Measurements from ENCODE around the gene CYTH1.
A peak's percentile ranks its signal among the peaks of the same experiment; 100 is the strongest.

The CYTH1 gene

DNA sequence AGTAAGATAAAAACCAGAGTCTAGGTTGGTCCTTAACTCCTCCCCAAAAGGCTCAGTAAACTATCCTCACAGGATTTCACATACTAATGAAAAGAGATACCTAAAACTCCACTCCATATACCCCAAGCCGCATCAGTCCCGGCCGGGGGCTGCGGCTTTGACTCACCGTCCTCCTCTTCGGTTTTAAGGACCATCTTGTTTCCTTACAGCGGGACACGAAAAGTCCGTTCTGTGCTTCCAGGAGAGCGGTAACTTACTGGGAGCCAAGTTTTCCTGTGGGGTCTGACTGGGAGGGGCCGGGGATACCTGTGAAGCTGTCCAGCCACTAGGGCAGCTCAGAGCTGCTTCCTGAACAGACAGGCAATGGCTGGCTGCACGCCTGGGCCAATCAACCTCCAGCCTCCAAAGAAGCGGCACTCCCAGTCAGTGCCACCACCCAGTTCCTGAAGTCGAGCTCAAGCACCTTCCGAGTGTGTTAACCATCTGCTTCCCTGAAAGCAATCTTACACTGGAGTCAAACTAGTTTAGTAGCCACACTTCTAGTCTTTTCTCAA lies 45.5 kb downstream of the CYTH1 start:
- H3K27ac ChIP-seq = peak overlapping the region; percentile 36

DNA sequence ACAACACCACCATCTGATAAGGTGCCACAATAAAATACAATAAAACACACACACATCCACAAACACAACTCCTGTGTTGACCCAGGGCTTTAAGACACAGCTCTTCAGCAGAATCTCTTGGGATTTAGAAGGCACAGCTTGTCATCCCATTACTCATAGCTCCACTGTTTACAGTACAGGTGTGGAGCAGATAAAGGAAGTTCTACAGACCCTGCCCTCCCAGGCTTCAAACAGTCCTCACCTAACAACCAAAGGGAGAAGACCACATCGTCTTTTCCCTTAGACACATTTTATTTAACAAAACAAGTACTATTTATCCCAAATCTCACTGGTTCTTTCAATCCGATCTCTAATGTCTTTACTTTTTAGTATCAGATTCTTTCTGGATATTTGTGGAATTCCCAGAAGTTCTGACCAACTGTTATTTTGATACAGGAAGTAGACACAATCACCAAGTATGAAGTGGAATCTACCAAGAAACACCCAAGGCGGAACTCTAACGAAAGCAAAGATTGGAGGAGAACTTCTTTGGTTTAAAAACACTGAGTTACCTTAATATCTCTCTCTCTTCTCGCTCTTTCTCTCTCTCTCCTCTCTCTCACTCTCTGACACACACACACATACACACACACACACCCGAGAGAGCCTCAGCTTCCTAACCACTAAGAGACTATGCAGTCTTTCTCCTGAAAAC lies 46.1 kb downstream of the CYTH1 start:
- Histone ChIP-seq H3K9ac (peak overlapping the region; percentile 5; the same call in 1 of the 2 replicates), H3K4me1 (ENCODE audit: low read depth, poor library complexity, severe bottlenecking) (peaks cover 78% of the 10 kb centered on the region), H4K20me1 (ENCODE audit: insufficient read depth) (no peaks in the 10 kb centered on the region), H3K79me2 (ENCODE audit: insufficient read depth, low read depth) (peaks cover 100% of the 10 kb centered on the region), H3K4me2 (peak overlapping the region; percentile 67), H3K4me3 (IDR thresholded peaks at IDR 0.05; ENCODE audit: insufficient read depth, low read depth, low read length) (no peak overlapping the region), H3K27me3 (ENCODE audit: insufficient read depth, low read depth) (no peaks in the 10 kb centered on the region), H3K36me3 (ENCODE audit: insufficient read depth) (no peaks in the 10 kb centered on the region), H3K27ac (peak overlapping the region; percentile 36), H2AFZ (ENCODE audit: low read depth) (no peak overlapping the region)
- TF ChIP-seq, protein P1, sequence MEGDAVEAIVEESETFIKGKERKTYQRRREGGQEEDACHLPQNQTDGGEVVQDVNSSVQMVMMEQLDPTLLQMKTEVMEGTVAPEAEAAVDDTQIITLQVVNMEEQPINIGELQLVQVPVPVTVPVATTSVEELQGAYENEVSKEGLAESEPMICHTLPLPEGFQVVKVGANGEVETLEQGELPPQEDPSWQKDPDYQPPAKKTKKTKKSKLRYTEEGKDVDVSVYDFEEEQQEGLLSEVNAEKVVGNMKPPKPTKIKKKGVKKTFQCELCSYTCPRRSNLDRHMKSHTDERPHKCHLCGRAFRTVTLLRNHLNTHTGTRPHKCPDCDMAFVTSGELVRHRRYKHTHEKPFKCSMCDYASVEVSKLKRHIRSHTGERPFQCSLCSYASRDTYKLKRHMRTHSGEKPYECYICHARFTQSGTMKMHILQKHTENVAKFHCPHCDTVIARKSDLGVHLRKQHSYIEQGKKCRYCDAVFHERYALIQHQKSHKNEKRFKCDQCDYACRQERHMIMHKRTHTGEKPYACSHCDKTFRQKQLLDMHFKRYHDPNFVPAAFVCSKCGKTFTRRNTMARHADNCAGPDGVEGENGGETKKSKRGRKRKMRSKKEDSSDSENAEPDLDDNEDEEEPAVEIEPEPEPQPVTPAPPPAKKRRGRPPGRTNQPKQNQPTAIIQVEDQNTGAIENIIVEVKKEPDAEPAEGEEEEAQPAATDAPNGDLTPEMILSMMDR (conservative IDR thresholded peaks at IDR 0.05; ENCODE audit: low read depth, low read length) = no peak

More for the DNA sequence above, 45.5 kb downstream of the CYTH1 start:
- peak overlapping the region; percentile 5; the same call in 1 of the 2 replicates for H3K9ac ChIP-seq
- no peaks in the 10 kb centered on the region for H3K36me3 ChIP-seq (ENCODE audit: insufficient read depth)
- peaks cover 100% of the 10 kb centered on the region for H3K79me2 ChIP-seq (ENCODE audit: insufficient read depth, low read depth)
- peaks cover 84% of the 10 kb centered on the region for H3K4me1 ChIP-seq (ENCODE audit: low read depth, poor library complexity, severe bottlenecking)
- no peaks in the 10 kb centered on the region for H4K20me1 ChIP-seq (ENCODE audit: insufficient read depth)
- H3K4me2 ChIP-seq = peak overlapping the region; percentile 67
- no peak overlapping the region for H2AFZ ChIP-seq (ENCODE audit: low read depth)
- H3K4me3 ChIP-seq (IDR thresholded peaks at IDR 0.05; ENCODE audit: insufficient read depth, low read depth, low read length) = no peak overlapping the region
- TF ChIP-seq, protein P1 (conservative IDR thresholded peaks at IDR 0.05; ENCODE audit: low read depth, low read length) = no peak
- no peaks in the 10 kb centered on the region for H3K27me3 ChIP-seq (ENCODE audit: insufficient read depth, low read depth)

DNA sequence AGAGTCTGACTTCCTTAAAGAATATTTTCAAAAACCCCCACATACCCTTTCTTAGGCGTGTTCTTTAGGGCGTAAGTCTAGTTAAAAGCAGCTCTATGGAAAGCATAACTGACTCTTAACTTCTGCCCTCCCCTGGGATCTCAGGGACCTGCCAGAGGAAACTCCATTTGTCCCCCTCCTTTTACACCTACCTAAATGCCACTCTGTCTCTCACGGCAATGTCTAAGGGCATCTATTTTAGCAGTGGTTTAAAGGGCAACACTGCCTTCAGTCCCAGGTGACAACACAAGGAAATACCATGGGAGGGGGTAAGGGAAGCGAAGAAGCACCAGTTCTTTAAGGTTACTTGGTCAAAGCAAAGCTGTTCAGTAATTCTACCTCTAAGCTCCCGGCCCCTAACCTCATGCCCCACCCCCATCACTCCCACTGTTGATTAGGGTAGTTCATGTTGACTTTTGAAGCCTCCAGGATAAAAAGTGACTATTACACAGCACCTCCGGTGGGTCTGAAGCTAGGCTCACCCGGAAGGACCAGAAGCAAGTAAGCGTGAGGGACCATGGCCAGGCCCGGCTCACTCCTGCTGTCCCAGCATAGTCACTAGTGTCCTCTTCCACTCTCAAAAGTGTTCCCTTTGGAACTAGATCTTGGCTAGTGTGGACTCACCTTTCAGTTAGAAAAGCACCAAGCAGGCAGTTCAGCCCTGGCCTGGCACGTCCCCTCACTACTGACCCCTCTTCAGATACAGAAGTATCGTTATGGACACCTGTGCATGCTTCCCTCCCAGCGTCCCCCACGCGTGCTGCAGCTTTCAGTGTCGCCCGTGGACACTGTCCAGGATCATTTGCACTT lies 47.1 kb downstream of the CYTH1 start:
- Histone ChIP-seq H3K9ac (no peak overlapping the region), H3K4me2 (no peak overlapping the region; the same call in 1 of the 2 replicates)

DNA sequence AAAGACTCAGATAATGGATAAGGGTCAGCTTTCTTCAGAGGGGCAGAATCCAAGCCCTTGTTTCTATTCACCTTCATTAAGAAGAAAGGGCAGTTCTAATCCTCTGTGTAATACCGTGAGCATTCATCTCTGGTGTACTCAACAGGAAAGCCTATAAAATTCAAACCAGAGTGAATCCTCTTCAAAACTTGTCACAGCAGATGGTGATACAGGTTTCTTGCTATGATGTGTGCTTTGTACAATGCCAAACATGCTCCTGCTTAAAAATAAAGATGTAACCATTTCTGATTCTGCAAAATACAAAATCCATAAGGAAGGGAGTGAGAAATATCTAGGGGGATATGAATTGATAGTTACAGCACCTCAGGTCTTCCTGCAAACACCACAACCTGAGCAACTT lies 49.7 kb downstream of the CYTH1 start:
- TF ChIP-seq, protein P1 (conservative IDR thresholded peaks at IDR 0.05; ENCODE audit: low read depth, low read length) = no peak
- H3K4me3 ChIP-seq (IDR thresholded peaks at IDR 0.05; ENCODE audit: insufficient read depth, low read depth, low read length) = no peak overlapping the region
- no peaks in the 10 kb centered on the region for H3K27me3 ChIP-seq (ENCODE audit: insufficient read depth, low read depth)
- no peak overlapping the region for H3K4me2 ChIP-seq
- H3K79me2 ChIP-seq (ENCODE audit: insufficient read depth, low read depth) = peaks cover 100% of the 10 kb centered on the region
- no peak overlapping the region for H3K9ac ChIP-seq
- H3K4me1 ChIP-seq (ENCODE audit: low read depth, poor library complexity, severe bottlenecking) = peaks cover 78% of the 10 kb centered on the region
- H3K27ac ChIP-seq = no peak overlapping the region
- no peak overlapping the region for H2AFZ ChIP-seq (ENCODE audit: low read depth)
- no peaks in the 10 kb centered on the region for H3K36me3 ChIP-seq (ENCODE audit: insufficient read depth)
- H4K20me1 ChIP-seq (ENCODE audit: insufficient read depth) = 0 out of 2 replicates have a peak, but pooled peaks cover 7% of the 10 kb centered on the region

More for the DNA sequence above, 47.1 kb downstream of the CYTH1 start:
- no peaks in the 10 kb centered on the region for H4K20me1 ChIP-seq (ENCODE audit: insufficient read depth)
- H3K36me3 ChIP-seq (ENCODE audit: insufficient read depth) = no peaks in the 10 kb centered on the region
- H3K27ac ChIP-seq = no peak overlapping the region
- H2AFZ ChIP-seq (ENCODE audit: low read depth) = no peak overlapping the region
- no peak overlapping the region for H3K4me3 ChIP-seq (IDR thresholded peaks at IDR 0.05; ENCODE audit: insufficient read depth, low read depth, low read length)
- no peaks in the 10 kb centered on the region for H3K27me3 ChIP-seq (ENCODE audit: insufficient read depth, low read depth)
- peaks cover 78% of the 10 kb centered on the region for H3K4me1 ChIP-seq (ENCODE audit: low read depth, poor library complexity, severe bottlenecking)
- H3K79me2 ChIP-seq (ENCODE audit: insufficient read depth, low read depth) = peaks cover 100% of the 10 kb centered on the region
- TF ChIP-seq, protein P1 (conservative IDR thresholded peaks at IDR 0.05; ENCODE audit: low read depth, low read length) = no peak

All from KMS-11 (cell line).